Skeletal muscle tissue (tissue), 4 donors: ENCODE results near the gene SFXN3. TPM values are rescaled to one million over a fixed set of nuclear protein-coding genes. Genes with fewer than 3 reads are reported as not detected.
"Not testable (repeated sequence)": the region's sequence is repeated elsewhere in the genome, so short reads cannot be mapped to it uniquely, and the experiment has no call there.

Experiments used
- H3K27ac ChIP-seq: one replicate; pipeline ENCODE4 v1.7.0; 2013; ENCODE audit warnings: mild to moderate bottlenecking, low read depth, low read length, inconsistent platforms
- H3K27me3 ChIP-seq, 3 donors: one replicate each; pipeline ENCODE4 v1.7.0; 2013; ENCODE audit warnings: low read length in 3 of 3; ENCODE audit not compliant: control insufficient read depth in 3 of 3, insufficient read depth in 3 of 3
- H3K36me3 ChIP-seq, 3 donors: one replicate each; pipeline ENCODE4 v1.7.0; 2013; ENCODE audit warnings: low read length in 3 of 3; ENCODE audit not compliant: control insufficient read depth in 3 of 3, insufficient read depth in 3 of 3
- H3K4me1 ChIP-seq, 3 donors: one replicate each; pipeline ENCODE4 v1.7.0; 2013; ENCODE audit warnings: low read length in 3 of 3, mild to moderate bottlenecking in 3 of 3; ENCODE audit not compliant: control insufficient read depth in 3 of 3, insufficient read depth in 3 of 3
- H3K4me3 ChIP-seq, 3 donors: one replicate each; pipeline ENCODE4 v1.7.0; 2013; ENCODE audit warnings: low read length in 3 of 3
- H3K9ac ChIP-seq, 3 donors: one replicate each; pipeline ENCODE4 v1.7.0; 2013; ENCODE audit warnings: low read length in 3 of 3, mild to moderate bottlenecking in 3 of 3, moderate library complexity in 2 of 3, low read depth in 1 of 3
- H3K9me3 ChIP-seq, 3 donors: one replicate each; pipeline ENCODE4 v1.7.0; 2013; ENCODE audit warnings: low read length in 3 of 3; ENCODE audit not compliant: control insufficient read depth in 3 of 3
- total RNA-seq: library from RNA; depleted of rRNA; stranded (reverse); fragments of >200 nt; gene quantifications from one replicate; pipeline ENCODE4 v1.2.3, GENCODE V29; 2014
- donor health status: Osteomylitis.

The SFXN3 gene
- total RNA-seq, 1 donor from 2014 or later: 18.8 TPM

DNA sequence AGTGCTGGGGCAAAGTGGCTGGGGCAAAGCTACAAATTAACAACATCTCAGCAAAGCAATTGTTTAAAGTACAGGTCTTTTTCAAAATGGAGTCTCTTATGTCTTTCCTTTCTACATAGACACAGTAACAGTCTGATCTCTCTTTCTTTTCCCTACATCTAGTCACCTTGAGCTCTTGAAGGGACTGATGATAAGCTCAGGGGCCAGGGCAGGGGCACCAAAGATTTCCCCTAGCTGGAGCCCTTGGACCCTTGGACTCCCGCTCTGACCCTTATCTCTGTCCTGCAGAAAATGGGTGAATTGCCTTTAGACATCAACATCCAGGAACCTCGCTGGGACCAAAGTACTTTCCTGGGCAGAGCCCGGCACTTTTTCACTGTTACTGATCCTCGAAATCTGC, 3.4 kb downstream of the SFXN3 start:
- not testable (repeated sequence) for H3K9ac ChIP-seq, H3K27ac ChIP-seq, H3K9me3 ChIP-seq, H3K4me3 ChIP-seq, H3K27me3 ChIP-seq
- H3K36me3 ChIP-seq: peaks cover 30 to 41% (median 32%) of the 10 kb centered on the region in 3 donors
- H3K4me1 ChIP-seq: peaks cover 23 to 32% (median 29%) of the 10 kb centered on the region in 3 donors

DNA sequence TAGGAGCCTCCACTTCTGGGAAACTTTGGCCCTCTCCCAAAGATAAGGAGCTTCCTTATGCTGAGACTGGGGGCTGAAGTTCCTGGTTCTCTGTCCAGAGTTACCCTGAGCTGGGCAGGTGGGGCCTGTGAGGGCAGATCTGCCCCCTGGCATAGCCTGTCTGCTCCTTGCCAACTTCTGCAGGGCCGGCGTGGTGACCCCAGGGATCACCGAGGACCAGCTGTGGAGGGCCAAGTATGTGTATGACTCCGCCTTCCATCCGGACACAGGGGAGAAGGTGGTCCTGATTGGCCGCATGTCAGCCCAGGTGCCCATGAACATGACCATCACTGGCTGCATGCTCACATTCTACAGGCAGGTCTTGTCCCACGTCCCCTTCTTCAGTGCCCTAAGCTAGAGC, 4.3 kb downstream of the SFXN3 start:
- Histone ChIP-seq H3K27ac (no peak overlapping the region), H3K4me1 (peaks cover 19 to 29% (median 26%) of the 10 kb centered on the region in 3 donors), H3K27me3 (no peaks in the 10 kb centered on the region), H3K9me3 (no peaks in the 10 kb centered on the region), H3K9ac (no peak overlapping the region), H3K4me3 (no peak overlapping the region), H3K36me3 (peaks cover 32 to 49% (median 33%) of the 10 kb centered on the region in 3 donors)

DNA sequence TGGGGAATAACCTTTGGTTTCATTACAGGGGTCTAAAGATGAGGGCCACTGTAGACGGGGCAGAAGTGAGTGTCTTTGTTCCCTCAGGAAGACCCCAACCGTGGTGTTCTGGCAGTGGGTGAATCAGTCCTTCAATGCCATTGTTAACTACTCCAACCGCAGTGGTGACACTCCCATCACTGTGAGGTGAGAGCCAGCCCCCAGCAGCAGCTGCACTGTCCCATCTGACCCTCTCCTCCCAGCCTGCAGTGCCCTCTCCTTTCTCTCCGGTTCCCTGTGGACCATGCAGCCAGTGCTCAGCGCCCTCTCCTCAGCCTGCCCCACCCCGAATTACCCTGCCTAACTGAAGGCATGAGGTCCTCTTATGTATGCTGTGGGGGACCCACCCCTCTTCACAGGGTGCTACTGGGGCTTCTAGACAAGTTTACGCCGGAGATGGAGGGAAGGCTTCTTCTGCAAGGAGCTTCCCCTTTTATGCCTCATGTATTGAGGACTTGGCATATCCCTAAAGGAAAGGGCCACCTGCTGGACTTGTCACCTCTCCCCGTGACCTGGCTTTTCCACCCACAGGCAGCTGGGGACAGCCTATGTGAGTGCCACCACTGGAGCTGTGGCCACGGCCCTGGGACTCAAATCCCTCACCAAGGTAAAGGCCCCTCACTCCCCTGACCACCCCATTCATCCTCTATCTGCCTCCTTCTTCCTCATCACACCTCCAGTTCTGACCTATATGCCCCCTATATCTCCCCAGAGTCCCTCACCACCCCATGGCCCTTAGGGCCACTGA, 5.1 kb downstream of the SFXN3 start:
- Histone ChIP-seq H3K27me3 (no peaks in the 10 kb centered on the region), H3K9me3 (no peaks in the 10 kb centered on the region), H3K4me3 (no peak overlapping the region), H3K36me3 (peaks cover 32 to 49% (median 33%) of the 10 kb centered on the region in 3 donors), H3K4me1 (peaks cover 16 to 23% (median 23%) of the 10 kb centered on the region in 3 donors), H3K27ac (no peak overlapping the region), H3K9ac (no peak overlapping the region)

DNA sequence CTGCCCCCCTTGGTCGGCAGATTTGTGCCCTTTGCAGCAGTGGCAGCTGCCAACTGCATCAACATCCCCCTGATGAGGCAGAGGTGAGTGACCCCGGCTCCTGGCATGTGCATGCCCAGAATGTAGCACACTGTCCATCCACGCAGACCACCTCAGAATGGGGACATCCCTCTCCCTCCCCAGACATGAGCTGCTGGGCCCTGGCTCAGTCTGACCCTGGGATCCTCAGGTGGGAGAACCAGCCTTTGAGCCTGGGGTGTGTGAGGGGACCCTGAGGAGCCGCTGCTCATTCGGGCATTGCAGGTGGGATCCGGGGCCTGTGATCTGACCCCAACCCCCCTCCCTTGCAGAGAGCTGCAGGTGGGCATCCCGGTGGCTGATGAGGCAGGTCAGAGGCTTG, 5.7 kb downstream of the SFXN3 start:
- Histone ChIP-seq H3K9ac (no peak overlapping the region), H3K4me1 (peaks cover 11 to 20% (median 17%) of the 10 kb centered on the region in 3 donors), H3K9me3 (no peaks in the 10 kb centered on the region), H3K36me3 (peaks cover 32 to 49% (median 33%) of the 10 kb centered on the region in 3 donors), H3K27me3 (no peaks in the 10 kb centered on the region), H3K4me3 (no peak overlapping the region), H3K27ac (no peak overlapping the region)

DNA sequence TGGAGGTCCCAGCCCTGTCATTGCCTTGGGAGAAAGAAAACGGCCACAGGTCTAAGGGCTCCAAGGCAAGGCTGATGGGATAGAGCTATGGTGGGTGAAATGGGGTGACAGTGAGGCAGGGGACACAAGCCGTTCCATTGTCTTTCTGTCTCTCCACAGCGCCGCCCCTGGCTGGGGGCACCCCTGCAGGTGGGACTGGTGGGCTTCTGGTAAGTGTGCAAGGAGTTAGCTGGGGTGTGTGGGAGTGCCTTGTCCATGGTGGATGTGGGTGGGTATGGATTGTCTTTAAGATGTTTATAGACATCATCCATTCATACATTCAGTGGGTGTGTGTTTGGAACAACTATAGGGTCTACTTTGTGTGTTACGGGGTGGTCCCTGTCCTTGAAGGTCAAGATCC, 7.5 kb downstream of the SFXN3 start:
- Histone ChIP-seq H3K4me1 (peaks cover 13 to 17% (median 15%) of the 10 kb centered on the region in 3 donors), H3K36me3 (peaks cover 32 to 49% (median 33%) of the 10 kb centered on the region in 3 donors), H3K9me3 (no peaks in the 10 kb centered on the region), H3K4me3 (no peak overlapping the region), H3K27ac (no peak overlapping the region), H3K9ac (no peak overlapping the region), H3K27me3 (no peaks in the 10 kb centered on the region)

DNA sequence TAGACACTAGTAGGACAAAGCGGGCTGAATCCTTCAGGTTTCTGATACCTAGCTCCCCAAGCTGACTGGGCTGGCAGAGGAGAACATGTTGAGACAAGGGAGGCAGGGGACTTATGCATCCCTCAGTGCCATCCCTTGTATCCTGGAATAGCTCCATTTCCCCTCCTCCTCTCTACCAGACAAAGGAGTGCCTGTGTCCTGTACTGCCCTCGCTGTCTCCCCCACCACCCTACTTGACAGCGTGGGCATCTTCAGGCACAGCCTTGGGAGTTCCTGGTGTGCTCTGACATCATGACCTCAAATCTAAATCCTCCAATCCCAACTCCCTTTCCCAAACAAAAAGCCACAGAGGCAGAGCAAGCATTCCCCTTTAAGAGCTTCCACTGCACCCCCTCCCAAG, 9.0 kb downstream of the SFXN3 start:
- Histone ChIP-seq H3K4me1 (peaks cover 14 to 17% (median 16%) of the 10 kb centered on the region in 3 donors), H3K36me3 (peaks cover 27 to 45% (median 28%) of the 10 kb centered on the region in 3 donors), H3K9ac (no peak overlapping the region), H3K4me3 (no peak overlapping the region), H3K27ac (no peak overlapping the region), H3K9me3 (no peaks in the 10 kb centered on the region), H3K27me3 (no peaks in the 10 kb centered on the region)

DNA sequence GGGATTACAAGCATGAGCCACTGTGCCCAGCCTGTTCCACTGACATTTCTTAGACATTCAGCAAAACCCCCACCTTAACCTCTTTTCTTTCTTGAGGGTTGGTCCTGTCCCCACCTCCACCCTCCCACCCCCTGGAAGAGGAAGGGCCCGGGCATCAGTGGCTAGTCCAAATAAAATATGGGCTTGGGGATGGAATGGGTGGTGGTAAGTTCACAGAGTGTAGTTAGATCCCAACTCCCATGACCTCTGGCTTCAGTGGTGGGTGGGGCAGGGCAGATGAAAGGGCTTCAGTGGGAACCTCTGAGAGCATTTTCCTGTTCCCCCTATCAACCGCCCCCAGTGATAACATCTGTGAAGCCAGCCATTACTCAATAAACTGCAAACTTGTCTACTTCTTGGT, 9.8 kb downstream of the SFXN3 start:
- H3K4me1 ChIP-seq: peaks cover 14 to 17% (median 16%) of the 10 kb centered on the region in 3 donors
- H3K4me3 ChIP-seq: no peak overlapping the region
- no peak overlapping the region for H3K27ac ChIP-seq
- no peaks in the 10 kb centered on the region for H3K9me3 ChIP-seq
- no peaks in the 10 kb centered on the region for H3K27me3 ChIP-seq
- peaks cover 20 to 38% (median 20%) of the 10 kb centered on the region in 3 donors for H3K36me3 ChIP-seq
- H3K9ac ChIP-seq: no peak overlapping the region

DNA sequence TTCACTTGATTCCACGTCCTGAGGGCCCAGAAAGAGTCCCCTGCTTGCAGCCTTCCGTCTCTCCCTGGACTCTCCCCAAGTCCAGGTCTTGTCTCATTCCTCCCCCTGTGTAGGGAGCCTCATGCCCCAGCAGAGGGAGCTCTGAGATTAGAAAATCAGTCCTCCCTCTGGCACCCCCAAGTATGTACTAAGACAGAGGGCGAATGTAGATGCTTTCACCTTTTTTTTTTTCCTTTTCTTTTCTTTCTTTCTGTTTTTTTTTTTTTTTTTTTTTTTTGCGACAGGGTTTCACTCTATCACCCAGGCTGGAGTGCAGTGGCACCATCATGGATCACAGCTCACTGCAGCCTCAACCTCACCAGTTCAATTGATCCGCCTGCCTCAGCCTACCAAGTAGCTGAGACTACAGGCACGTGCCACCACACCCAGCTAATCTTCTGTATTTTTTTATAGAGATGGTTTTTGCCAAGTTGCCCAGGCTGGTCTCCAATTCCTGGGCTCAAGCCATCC, 10.3 kb downstream of the SFXN3 start:
- Histone ChIP-seq H3K36me3 (peaks cover 16 to 33% (median 16%) of the 10 kb centered on the region in 3 donors), H3K9ac (no peak overlapping the region), H3K4me1 (peaks cover 14 to 17% (median 16%) of the 10 kb centered on the region in 3 donors), H3K27me3 (peaks cover 0 to under 1% (median under 1%) of the 10 kb centered on the region in 3 donors), H3K27ac (no peak overlapping the region), H3K9me3 (no peaks in the 10 kb centered on the region), H3K4me3 (no peak overlapping the region)

DNA sequence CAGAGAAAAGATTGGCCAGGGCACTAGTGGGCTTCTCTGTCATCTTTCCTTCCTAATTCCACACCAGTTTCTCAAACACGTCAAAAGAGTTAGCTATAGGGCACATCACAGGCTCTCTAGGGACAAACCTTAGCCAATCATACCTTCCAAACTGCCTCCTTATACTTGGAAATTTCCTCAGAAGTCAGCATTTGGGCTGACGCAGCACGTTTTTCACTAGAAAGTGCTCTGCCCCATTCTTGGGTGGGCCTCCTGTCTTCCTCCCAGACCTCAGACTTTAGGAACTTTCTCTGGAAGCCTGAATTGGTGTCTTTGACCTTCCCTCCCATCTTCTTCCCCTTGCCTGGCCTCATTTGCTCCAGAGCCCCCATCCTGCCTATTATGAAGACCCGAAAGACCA, 11.1 kb downstream of the SFXN3 start:
- Histone ChIP-seq H3K9ac (peak overlapping the region; percentile 76 to 83 (median 81)), H3K27me3 (peaks cover 5 to 9% (median 8%) of the 10 kb centered on the region in 3 donors), H3K27ac (peak overlapping the region; percentile 77), H3K9me3 (no peaks in the 10 kb centered on the region), H3K36me3 (peaks cover 9 to 25% (median 10%) of the 10 kb centered on the region in 3 donors), H3K4me3 (peak overlapping the region; percentile 82 to 88 (median 85)), H3K4me1 (peaks cover 14 to 17% (median 16%) of the 10 kb centered on the region in 3 donors)
